ENCODE data around the gene WFS1. TPM values are rescaled to one million over a fixed set of nuclear protein-coding genes. Genes with fewer than 3 reads are reported as not detected.

The WFS1 gene
- total RNA-seq, 2 donors from 2014 or later = 12.1 to 12.7 TPM

GRCh38 chr4:6342530-6343293, 73.1 kb downstream of the WFS1 start:
- H3K9ac ChIP-seq (ENCODE audit: low read depth in 2 of 2, low read length in 2 of 2) = no peak overlapping the region
- no peaks in the 10 kb centered on the region for H3K36me3 ChIP-seq
- H3K27ac ChIP-seq = no peak overlapping the region
- no peak overlapping the region for H3K4me3 ChIP-seq
- TF ChIP-seq, protein P1, sequence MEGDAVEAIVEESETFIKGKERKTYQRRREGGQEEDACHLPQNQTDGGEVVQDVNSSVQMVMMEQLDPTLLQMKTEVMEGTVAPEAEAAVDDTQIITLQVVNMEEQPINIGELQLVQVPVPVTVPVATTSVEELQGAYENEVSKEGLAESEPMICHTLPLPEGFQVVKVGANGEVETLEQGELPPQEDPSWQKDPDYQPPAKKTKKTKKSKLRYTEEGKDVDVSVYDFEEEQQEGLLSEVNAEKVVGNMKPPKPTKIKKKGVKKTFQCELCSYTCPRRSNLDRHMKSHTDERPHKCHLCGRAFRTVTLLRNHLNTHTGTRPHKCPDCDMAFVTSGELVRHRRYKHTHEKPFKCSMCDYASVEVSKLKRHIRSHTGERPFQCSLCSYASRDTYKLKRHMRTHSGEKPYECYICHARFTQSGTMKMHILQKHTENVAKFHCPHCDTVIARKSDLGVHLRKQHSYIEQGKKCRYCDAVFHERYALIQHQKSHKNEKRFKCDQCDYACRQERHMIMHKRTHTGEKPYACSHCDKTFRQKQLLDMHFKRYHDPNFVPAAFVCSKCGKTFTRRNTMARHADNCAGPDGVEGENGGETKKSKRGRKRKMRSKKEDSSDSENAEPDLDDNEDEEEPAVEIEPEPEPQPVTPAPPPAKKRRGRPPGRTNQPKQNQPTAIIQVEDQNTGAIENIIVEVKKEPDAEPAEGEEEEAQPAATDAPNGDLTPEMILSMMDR (IDR thresholded peaks at IDR 0.05) = no peak
- H3K9me3 ChIP-seq = no peaks in the 10 kb centered on the region
- no peaks in the 10 kb centered on the region for H3K4me1 ChIP-seq
- no peaks in the 10 kb centered on the region for H3K27me3 ChIP-seq
- DNase-seq = no peak
- intact Hi-C loops (cut with DNase I) = no loop called here

DNA sequence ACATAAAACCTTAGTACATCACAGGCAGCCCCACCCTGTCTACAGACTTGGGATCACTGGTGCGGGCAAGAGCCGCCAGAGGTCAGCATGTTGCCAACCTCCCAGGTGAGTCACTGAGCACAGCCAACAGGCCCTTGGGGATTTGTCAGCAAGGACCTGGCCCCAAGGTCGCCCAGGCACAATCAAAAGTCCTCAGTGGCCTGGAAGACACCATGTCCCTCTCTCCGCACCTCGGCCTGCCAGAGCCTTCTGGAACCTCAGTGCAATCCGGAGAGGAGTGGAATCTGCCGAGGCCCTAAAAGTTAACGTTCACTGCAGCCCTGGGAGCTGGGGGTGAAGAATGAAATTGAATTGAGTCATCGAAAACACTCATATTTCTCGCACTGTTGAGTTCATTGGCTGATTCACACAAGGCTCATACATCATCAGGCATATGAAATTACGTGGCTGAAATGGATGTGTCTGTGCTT, 74.3 kb downstream of the WFS1 start:
- no peaks in the 10 kb centered on the region for H3K9me3 ChIP-seq
- intact Hi-C loops (cut with DNase I) = no loop called here
- TF ChIP-seq, protein P1 (IDR thresholded peaks at IDR 0.05) = no peak
- H3K4me3 ChIP-seq = no peak overlapping the region
- H3K27ac ChIP-seq = no peak overlapping the region
- no peaks in the 10 kb centered on the region for H3K4me1 ChIP-seq
- DNase-seq = no peak
- H3K9ac ChIP-seq (ENCODE audit: low read depth in 2 of 2, low read length in 2 of 2) = no peak overlapping the region
- no peaks in the 10 kb centered on the region for H3K27me3 ChIP-seq
- no peaks in the 10 kb centered on the region for H3K36me3 ChIP-seq

GRCh38 chr4:6345096-6345830, 75.6 kb downstream of the WFS1 start:
- H3K36me3 ChIP-seq = no peaks in the 10 kb centered on the region

DNA sequence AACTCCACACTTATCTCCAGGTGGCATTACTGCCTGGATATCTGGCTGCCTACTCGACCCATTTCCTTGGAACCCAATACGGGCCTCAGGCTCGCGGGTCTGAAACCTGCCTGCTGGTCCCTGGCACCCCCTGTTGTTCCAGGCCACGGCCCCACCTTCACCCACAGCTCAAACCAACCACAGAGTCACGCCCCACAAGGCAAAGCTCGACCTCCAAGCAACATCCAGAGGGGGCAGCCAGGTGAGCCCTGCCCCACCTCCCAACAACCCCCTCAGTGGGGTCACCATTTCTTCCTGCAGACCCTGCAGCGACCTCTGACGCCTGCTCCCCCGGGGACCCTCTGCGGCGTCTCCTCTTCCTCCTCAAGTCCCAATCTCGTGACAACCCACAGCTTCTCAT, 76.2 kb downstream of the WFS1 start:
- Histone ChIP-seq H3K36me3 (no peaks in the 10 kb centered on the region), H3K9ac (ENCODE audit: low read depth in 2 of 2, low read length in 2 of 2) (no peak overlapping the region), H3K4me1 (no peaks in the 10 kb centered on the region), H3K27ac (no peak overlapping the region), H3K27me3 (no peaks in the 10 kb centered on the region), H3K4me3 (no peak overlapping the region), H3K9me3 (no peaks in the 10 kb centered on the region)
- TF ChIP-seq, protein P1 (IDR thresholded peaks at IDR 0.05) = no peak
- intact Hi-C loops (cut with DNase I) = no loop called here
- DNase-seq = no peak

More at GRCh38 chr4:6345096-6345830, 75.6 kb downstream of the WFS1 start:
- Histone ChIP-seq H3K4me1 (no peaks in the 10 kb centered on the region), H3K9ac (ENCODE audit: low read depth in 2 of 2, low read length in 2 of 2) (no peak overlapping the region), H3K4me3 (no peak overlapping the region), H3K27ac (no peak overlapping the region), H3K27me3 (no peaks in the 10 kb centered on the region), H3K9me3 (no peaks in the 10 kb centered on the region)
- intact Hi-C loops (cut with DNase I) = no loop called here
- DNase-seq = no peak
- TF ChIP-seq, protein P1 (IDR thresholded peaks at IDR 0.05) = no peak

GRCh38 chr4:6346373-6347110, 76.9 kb downstream of the WFS1 start:
- DNase-seq = no peak
- Histone ChIP-seq H3K4me3 (no peak overlapping the region), H3K27ac (no peak overlapping the region), H3K4me1 (no peaks in the 10 kb centered on the region), H3K9me3 (no peaks in the 10 kb centered on the region), H3K36me3 (no peaks in the 10 kb centered on the region), H3K27me3 (no peaks in the 10 kb centered on the region), H3K9ac (ENCODE audit: low read depth in 2 of 2, low read length in 2 of 2) (no peak overlapping the region)
- TF ChIP-seq, protein P1 (IDR thresholded peaks at IDR 0.05) = no peak
- intact Hi-C loops (cut with DNase I) = no loop called here
